22Rv1 (cell line): ENCODE data around the gene PCDHGB5.
"Not testable (repeated sequence)": the region's sequence is repeated elsewhere in the genome, so short reads cannot be mapped to it uniquely, and the experiment has no call there.

Experiments used
- H3K27ac ChIP-seq: fragments of 450-650 bp; 2 replicates; pipeline ENCODE4 v1.5.1; 2017
- CTCF ChIP-seq: fragments of 450-650 bp; IDR thresholded peaks from 2 replicates; pipeline ENCODE4 v1.5.1; 2017; ENCODE audit warnings: mild to moderate bottlenecking
- ZFX ChIP-seq: fragments of 450-650 bp; IDR thresholded peaks from 2 replicates; pipeline ENCODE4 v1.6.1; 2017; ENCODE audit warnings: antibody characterized with exemption, borderline replicate concordance

Gene PCDHGB5

DNA sequence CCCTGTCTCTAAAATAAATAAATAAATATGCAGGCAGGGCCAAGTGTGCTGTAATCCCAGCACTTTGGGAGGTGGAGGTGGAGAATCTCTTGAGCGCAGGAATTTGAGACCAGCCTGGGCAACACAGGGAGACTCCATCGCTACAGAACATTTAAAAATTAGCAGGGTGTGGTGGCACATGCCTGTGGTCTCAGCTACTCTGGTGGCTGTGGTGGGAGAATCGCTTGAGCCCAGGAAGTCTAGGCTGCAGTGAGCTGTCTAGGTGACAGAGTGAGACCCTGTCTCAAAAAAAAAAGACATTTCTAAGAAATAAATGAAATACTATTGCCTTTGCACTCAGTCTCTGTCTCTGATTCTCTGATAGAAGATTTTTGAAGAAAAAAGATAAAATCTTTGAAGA is 13.8 kb downstream of the PCDHGB5 start:
- TF ChIP-seq CTCF (no peak), ZFX (no peak)
- H3K27ac ChIP-seq: no peak overlapping the region

DNA sequence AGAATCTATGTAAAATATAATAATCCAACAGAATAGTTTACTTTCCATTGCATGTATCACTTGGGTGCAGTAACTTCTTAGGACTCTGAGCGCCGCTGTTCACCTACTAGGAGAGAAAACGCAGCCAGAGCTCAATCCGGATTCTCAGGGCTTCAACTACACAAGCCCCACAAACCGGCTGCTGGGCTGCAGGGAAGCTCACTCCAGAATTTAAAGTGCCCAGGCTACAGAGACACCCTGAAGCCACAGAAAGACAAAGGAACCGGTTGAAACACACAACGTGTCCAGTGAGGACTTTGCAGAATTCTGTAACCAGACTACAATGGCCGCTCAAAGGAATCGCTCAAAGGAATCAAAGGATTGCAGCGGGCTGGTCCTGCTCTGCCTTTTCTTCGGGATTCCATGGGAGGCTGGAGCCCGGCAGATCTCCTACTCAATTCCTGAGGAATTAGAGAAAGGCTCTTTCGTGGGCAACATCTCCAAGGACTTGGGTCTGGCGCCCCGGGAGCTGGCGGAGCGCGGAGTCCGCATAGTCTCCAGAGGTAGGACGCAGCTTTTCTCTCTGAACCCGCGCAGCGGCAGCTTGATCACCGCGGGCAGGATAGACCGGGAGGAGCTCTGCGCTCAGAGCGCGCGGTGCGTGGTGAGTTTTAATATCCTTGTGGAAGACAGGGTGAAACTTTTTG is 15.2 kb downstream of the PCDHGB5 start, which contains the start of gene PCDHGA10:
PCDHGA10 (plus strand) TSS at position 134 of the 686 bp plus-strand sequence; CDS start at position 323, 189 bp downstream.
- peak within 1 kb of the TSS; percentile 55 for H3K27ac ChIP-seq
- TF ChIP-seq ZFX: no peak
- peak; percentile 87 for TF ChIP-seq CTCF

DNA sequence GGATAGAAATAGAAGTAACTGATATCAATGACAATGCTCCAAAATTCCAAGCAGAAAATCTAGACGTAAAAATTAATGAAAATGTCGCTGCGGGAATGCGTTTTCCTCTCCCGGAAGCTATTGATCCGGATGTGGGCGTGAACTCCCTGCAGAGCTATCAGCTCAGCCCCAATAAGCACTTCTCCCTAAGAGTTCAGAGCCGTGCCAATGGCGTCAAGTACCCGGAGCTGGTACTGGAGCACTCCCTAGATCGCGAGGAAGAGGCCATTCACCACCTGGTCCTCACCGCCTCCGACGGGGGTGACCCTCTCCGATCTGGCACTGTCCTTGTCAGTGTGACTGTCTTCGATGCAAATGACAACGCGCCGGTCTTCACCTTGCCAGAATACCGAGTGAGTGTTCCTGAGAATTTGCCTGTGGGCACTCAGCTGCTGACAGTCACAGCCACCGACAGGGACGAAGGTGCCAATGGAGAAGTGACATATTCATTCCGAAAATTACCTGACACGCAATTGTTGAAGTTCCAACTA is 15.9 kb downstream of the PCDHGB5 start:
- no peak for TF ChIP-seq ZFX
- TF ChIP-seq CTCF: no peak
- peak overlapping the region; percentile 55 for H3K27ac ChIP-seq

DNA sequence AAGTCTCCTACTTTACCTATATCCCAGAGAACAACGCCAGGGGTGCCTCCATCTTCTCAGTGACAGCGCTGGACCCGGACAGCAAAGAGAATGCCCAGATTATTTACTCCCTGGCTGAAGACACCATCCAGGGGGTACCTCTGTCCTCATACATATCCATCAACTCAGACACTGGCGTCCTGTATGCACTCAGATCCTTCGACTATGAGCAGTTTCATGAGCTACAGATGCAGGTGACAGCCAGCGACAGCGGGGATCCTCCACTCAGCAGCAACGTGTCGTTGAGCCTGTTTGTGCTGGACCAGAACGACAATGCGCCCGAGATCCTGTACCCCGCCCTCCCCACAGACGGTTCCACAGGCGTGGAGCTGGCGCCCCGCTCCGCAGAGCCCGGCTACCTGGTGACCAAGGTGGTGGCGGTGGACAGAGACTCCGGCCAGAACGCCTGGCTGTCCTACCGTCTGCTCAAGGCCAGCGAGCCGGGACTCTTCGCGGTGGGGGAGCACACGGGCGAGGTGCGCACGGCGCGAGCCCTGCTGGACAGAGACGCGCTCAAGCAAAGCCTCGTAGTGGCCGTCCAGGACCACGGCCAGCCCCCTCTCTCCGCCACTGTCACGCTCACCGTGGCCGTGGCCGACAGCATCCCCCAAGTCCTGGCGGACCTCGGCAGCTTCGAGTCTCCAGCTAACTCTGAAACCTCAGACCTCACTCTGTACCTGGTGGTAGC is 17.0 kb downstream of the PCDHGB5 start:
- not testable (repeated sequence) for H3K27ac ChIP-seq

DNA sequence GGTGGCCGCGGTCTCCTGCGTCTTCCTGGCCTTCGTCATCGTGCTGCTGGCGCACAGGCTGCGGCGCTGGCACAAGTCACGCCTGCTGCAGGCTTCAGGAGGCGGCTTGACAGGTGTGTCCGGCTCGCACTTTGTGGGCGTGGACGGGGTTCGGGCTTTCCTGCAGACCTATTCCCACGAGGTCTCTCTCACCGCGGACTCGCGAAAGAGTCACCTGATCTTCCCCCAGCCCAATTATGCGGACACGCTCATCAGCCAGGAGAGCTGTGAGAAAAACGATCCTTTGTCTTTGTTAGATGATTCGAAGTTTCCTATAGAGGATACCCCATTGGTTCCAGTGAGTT is 17.5 kb downstream of the PCDHGB5 start:
- H3K27ac ChIP-seq: not testable (repeated sequence)

DNA sequence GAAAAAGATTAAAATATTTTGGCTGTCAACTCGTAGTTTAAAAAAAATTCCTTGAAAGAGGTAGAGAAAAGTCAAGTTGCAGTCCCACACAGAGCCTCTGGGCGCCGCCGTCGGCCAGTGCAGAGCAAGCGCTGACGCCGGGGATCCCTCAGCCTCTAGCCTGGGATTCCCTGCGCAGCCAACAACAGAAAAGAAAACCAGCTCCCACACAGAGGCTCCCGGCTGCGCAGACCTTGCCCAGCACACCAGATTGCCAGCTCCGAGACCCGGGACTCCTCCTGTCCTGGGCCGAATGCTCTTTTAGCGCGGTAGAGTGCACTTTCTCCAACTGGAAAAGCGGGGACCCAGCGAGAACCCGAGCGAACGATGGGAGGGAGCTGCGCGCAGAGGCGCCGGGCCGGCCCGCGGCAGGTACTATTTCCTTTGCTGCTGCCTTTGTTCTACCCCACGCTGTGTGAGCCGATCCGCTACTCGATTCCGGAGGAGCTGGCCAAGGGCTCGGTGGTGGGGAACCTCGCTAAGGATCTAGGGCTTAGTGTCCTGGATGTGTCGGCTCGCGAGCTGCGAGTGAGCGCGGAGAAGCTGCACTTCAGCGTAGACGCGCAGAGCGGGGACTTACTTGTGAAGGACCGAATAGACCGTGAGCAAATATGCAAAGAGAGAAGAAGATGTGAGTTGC is 19.9 kb downstream of the PCDHGB5 start, which contains the start of gene PCDHGB7:
PCDHGB7 (plus strand) TSS at position 184 of the 679 bp plus-strand sequence; CDS start at position 367, 183 bp downstream.
- not testable (repeated sequence) for H3K27ac ChIP-seq
- TF ChIP-seq CTCF: peak; percentile 89

- H3K27ac ChIP-seq: no peak overlapping the region
- TF ChIP-seq ZFX: no peak
- no peak for TF ChIP-seq CTCF
These were observed 21.5 kb downstream of the PCDHGB5 start for GRCh38 chr5:141419074-141419880.
